ENCODE data around the gene NEFH. TPM values are rescaled to one million over a fixed set of nuclear protein-coding genes. Genes with fewer than 3 reads are reported as not detected.
A peak's percentile ranks its signal among the peaks of the same experiment; 100 is the strongest.

NEFH gene
- total and polyA plus RNA-seq, 5 experiments from 2014 or later: 0.27 to 0.67 (median 0.47) TPM

DNA sequence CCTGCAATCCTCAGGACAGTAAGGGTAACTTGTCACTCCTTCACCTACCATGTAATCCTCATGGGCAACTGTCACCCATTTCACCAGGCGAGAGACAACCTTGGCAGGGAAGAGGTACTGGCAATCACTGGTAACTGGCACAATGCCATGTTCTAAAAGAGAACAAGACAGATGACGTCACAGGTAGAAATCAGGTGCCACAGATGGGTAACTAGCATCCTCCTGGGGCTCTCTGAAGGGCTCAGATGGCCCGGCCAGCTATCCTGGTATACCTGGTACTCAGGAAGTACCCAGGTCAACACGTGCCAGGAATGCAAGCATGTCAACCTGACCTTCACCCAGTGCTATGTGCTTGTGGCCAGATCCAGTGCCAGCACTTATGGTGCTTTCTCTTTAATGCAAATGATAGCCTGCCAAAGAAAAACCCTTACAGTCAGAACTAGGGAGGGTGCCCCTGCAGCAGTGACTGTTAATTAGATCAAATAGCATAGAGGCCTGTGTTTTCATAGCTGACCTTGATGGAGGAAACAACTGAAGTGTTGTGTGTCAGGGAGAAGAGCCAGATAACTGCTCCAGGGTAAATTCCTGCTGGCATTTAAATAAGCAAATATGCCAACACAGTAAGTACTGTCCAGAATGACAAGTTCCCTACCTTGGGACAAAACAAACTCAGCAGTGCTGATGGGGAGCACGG lies 37.3 kb downstream of the NEFH start:
- ATAC-seq: no peak

DNA sequence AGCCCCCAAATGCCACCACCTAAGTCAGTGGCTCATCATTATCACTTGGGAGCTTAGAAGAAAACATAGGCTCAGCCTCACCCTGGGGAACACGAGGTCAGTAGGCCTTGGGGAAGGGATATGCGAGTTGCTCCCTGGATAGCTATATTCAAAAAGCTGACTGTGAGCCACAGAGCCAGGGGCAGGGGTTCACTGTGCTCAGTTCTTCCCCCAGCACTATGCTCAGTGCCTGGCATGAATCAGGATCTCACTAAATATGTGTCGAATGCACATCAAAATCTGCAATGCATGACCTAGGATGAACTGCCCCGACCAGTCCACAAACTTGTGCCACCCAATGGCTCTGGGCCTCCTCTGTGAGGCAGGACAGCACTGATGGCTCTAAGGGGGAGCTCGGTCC lies 38.4 kb downstream of the NEFH start:
- DNase-seq: no peak
- H3K27ac Mint-ChIP-seq: no peak overlapping the region
- no peak overlapping the region for H3K4me3 Mint-ChIP-seq
- H3K9me3 Mint-ChIP-seq: no peaks in the 10 kb centered on the region
- POLR2A ChIA-PET: no interaction called here
- H3K27me3 Mint-ChIP-seq: no peaks in the 10 kb centered on the region
- no peak for ATAC-seq
- peaks cover 3 to 90% (median 35%) of the 10 kb centered on the region in 3 donors for H3K36me3 Mint-ChIP-seq
- no peaks in the 10 kb centered on the region for H3K4me1 Mint-ChIP-seq

More for the DNA sequence above, 37.3 kb downstream of the NEFH start:
- Mint-ChIP-seq H3K4me1 (no peaks in the 10 kb centered on the region), H3K27ac (no peak overlapping the region), H3K9me3 (no peaks in the 10 kb centered on the region), H3K36me3 (peaks cover 3 to 91% (median 32%) of the 10 kb centered on the region in 3 donors), H3K4me3 (no peak overlapping the region), H3K27me3 (no peaks in the 10 kb centered on the region)
- no peak for DNase-seq
- POLR2A ChIA-PET: no interaction called here

DNA sequence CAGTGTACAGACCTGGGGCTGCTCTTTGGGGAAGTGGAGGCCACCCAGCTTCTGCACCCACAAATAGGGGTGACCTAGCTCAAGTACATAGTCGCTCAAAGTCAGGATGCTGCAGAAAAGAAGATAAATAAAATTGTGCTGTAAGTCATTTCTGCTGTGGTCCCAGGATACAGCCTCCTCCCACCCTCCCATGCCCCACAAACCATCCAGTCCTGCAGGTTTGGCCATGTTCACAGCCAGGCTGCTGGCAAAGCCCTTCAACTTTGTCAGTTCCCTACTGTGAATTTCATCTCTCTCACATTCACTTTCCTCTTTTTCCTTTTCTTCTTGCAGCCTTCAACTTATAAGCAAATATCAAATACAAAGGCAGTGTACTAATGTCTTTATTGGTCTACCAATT lies 40.0 kb downstream of the NEFH start:
- Mint-ChIP-seq H3K9me3 (no peaks in the 10 kb centered on the region), H3K36me3 (peaks cover 3 to 96% (median 38%) of the 10 kb centered on the region in 3 donors), H3K4me1 (no peaks in the 10 kb centered on the region), H3K27ac (peak overlapping the region in 1 of 10 donors; percentile 43), H3K27me3 (no peaks in the 10 kb centered on the region), H3K4me3 (no peak overlapping the region)
- no peak for ATAC-seq
- POLR2A ChIA-PET: no interaction called here
- DNase-seq: no peak

DNA sequence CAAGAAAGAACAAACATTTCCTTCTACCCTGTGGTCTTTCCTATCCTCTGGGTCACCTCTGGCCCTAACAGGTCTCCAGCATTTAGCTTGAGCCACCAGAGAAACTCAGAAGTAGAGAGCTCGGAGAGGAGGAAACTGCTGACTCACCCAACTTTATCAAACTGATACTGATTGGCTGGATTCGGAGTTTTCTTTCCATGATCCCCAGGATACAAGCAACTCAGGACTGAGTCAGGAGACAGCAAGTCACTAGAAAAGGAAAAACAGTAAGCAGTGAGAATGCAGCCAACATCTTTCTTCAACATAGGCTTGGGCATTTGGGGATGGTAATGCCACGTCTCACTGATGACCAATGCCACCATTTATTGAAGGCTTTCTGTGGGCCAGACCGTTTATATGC lies 40.8 kb downstream of the NEFH start:
- peaks cover 3 to 96% (median 31%) of the 10 kb centered on the region in 3 donors for H3K36me3 Mint-ChIP-seq
- no peaks in the 10 kb centered on the region for H3K27me3 Mint-ChIP-seq
- no peak overlapping the region for H3K4me3 Mint-ChIP-seq
- H3K4me1 Mint-ChIP-seq: no peaks in the 10 kb centered on the region
- no peak for ATAC-seq
- DNase-seq: no peak
- H3K9me3 Mint-ChIP-seq: no peaks in the 10 kb centered on the region
- POLR2A ChIA-PET: no interaction called here
- peak overlapping the region in 1 of 10 donors; percentile 12 for H3K27ac Mint-ChIP-seq

DNA sequence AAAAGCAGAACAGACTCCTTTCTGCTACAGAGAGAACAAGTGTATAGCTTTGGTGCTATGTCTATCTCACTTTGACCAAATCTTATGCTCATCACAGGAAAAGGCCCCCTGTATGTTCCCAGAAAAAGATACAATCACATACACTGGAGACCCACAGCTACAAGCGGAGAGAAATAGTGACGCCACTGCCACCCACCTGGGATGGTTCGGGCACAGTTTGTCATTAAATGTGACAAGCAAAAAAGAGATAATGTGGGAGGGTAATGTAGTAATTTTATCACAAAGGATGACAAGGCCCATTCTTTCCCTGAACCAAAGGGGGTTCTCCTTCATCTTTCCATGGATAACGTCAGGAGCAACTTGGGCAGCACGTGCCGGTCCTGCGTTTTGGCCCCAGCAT lies 41.5 kb downstream of the NEFH start:
- H3K9me3 Mint-ChIP-seq: no peaks in the 10 kb centered on the region
- POLR2A ChIA-PET: no interaction called here
- H3K4me3 Mint-ChIP-seq: no peak overlapping the region
- no peaks in the 10 kb centered on the region for H3K27me3 Mint-ChIP-seq
- ATAC-seq (no peak), DNase-seq (no peak)
- H3K36me3 Mint-ChIP-seq: peaks cover 3 to 96% (median 29%) of the 10 kb centered on the region in 3 donors
- H3K27ac Mint-ChIP-seq: no peak overlapping the region
- H3K4me1 Mint-ChIP-seq: no peaks in the 10 kb centered on the region

DNA sequence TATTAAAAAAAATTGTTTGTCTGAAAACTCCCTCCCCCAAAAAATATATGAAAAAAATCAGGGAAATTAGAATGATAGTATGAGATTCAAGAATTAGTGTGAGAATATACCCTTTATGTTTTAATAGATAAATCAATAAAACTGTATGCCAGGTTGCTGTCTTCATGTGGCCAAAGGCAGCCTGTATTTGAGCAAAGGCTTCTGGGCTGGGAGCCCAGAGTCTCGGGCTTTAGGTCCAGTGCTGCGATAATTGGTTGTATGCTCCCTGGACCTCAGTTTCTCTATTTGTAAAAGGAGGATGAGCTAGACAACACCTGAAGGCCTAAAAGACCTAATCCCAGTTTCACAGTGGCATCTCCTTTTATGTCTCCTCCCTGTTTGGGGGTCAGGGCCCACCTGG lies 43.7 kb downstream of the NEFH start:
- no peak for ATAC-seq
- POLR2A ChIA-PET: no interaction called here
- no peaks in the 10 kb centered on the region for H3K9me3 Mint-ChIP-seq

DNA sequence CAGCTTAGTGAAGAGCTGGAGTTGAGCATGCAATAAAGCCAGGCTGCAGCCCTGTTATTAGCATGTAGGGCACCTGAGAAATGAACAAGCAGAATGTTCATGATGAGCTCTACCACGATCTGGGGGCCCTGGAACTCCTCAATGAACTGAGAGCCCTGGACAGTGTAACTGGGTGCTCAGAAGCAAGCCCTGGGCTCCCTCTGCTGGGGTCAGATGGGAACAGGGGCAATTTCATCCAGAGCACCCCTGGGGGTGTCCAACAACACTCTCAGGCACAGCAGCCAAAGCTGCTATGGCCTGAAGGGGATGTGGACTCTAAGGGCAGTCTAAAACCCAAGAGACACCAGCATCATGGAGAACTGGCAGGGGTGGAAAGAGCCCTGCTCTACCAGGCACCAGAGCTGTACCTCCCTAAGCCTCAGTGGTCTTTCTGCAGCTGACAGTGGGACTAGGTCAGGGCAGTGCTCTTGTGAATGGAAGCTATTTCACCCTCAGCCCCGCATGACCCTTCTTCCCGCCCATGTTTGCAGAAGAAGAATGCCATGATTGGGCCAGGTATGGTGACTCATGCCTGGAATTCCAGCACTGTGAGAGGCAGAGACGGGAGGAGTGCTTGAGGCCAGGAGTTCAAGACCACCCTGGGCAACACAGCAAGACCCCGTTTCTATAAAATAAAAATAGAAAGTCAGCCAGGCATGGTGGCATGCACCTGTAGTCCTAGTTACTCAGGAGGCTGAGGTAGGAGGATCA lies 44.6 kb downstream of the NEFH start:
- no peaks in the 10 kb centered on the region for H3K27me3 Mint-ChIP-seq
- peak; percentile 33 to 48 for ATAC-seq
- POLR2A ChIA-PET: interaction anchor here (0.7 kb wide), 1 partner anchor 29 kb away, joined by 4 read pairs; the partner anchor contains the start of gene THOC5
- peaks cover 7 to 92% (median 32%) of the 10 kb centered on the region in 3 donors for H3K36me3 Mint-ChIP-seq
- no peaks in the 10 kb centered on the region for H3K4me1 Mint-ChIP-seq
- no peak overlapping the region for H3K27ac Mint-ChIP-seq
- H3K9me3 Mint-ChIP-seq: no peaks in the 10 kb centered on the region
- no peak overlapping the region for H3K4me3 Mint-ChIP-seq
- peak in 4 of 10 donors; percentile 4 to 13 (median 10) for DNase-seq

More for the DNA sequence above, 43.7 kb downstream of the NEFH start:
- Mint-ChIP-seq H3K4me3 (no peak overlapping the region), H3K27ac (no peak overlapping the region), H3K27me3 (no peaks in the 10 kb centered on the region), H3K36me3 (peaks cover 7 to 95% (median 36%) of the 10 kb centered on the region in 3 donors), H3K4me1 (no peaks in the 10 kb centered on the region)
- no peak for DNase-seq

DNA sequence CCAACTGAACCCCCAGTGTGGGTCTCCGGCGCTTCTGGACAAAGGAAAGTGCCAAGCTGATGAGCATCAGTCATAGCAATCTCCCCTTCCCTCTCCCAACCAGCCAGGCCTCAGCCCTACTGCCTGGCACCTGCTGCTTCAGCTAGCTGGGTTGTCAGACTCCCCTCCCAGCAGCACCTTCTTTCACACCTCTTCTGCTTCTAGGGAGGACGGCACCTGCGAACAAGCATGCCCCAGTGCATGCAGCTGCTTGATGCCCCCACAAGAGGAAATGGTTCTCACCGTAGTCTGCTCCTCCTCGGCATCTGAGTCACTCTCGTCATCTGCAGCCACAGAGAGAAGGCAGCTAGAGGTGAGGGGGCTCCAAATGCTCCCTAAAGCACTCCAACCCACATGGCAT lies 48.1 kb downstream of the NEFH start:
- no peaks in the 10 kb centered on the region for H3K9me3 Mint-ChIP-seq
- POLR2A ChIA-PET: no interaction called here
- no peaks in the 10 kb centered on the region for H3K27me3 Mint-ChIP-seq
- no peak overlapping the region for H3K27ac Mint-ChIP-seq
- DNase-seq (no peak), ATAC-seq (no peak)
- peaks cover 7 to 87% (median 31%) of the 10 kb centered on the region in 3 donors for H3K36me3 Mint-ChIP-seq
- no peak overlapping the region for H3K4me3 Mint-ChIP-seq
- H3K4me1 Mint-ChIP-seq: no peaks in the 10 kb centered on the region

DNA sequence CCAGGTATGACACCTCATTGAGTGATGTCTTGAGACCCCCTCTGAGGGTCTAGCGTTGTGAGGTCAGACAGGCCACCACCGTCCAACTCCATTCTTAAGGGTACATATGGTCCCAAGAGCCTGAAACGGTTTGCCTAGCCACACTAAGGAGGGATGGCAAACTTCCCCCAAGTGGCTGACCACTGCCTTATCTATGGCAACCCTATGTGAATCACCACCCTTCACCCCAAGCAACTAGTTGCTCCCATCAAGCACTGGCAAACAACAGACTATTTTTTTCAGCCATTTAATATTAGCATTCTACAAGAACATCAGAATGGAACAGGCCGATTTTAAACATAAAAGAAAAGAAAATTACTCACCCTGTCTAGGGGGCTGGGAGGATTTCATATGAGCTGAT lies 50.7 kb downstream of the NEFH start:
- Mint-ChIP-seq H3K4me3 (no peak overlapping the region), H3K4me1 (no peaks in the 10 kb centered on the region), H3K27ac (peak overlapping the region in 2 of 10 donors; percentile 19 to 81), H3K9me3 (no peaks in the 10 kb centered on the region), H3K27me3 (no peaks in the 10 kb centered on the region), H3K36me3 (peaks cover 12 to 88% (median 47%) of the 10 kb centered on the region in 3 donors)
- ATAC-seq (no peak), DNase-seq (no peak)
- POLR2A ChIA-PET: no interaction called here

DNA sequence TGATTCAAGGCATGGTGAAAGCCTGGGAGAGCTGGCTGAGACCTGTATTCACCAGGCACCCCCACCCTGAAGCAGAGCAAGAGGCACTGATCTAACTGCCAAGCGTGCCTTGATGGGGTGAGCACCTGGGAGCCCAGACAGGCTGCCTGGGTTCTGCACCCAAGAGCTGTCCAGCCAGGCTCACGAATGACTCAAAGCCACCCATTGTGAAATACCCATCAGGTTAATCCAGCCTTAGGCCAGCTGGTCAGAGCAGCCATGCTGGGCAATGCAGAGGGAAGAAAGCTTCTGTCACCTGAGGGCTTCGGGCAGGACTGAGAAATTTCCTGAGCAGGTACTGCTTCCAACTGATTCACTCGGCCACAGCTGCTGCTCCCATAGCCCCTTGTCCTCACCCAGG lies 51.4 kb downstream of the NEFH start:
- Mint-ChIP-seq H3K4me1 (peaks cover 0 to 3% (median 0%) of the 10 kb centered on the region in 4 donors), H3K36me3 (peaks cover 12 to 88% (median 51%) of the 10 kb centered on the region in 3 donors), H3K4me3 (no peak overlapping the region), H3K9me3 (no peaks in the 10 kb centered on the region), H3K27ac (peak overlapping the region in 1 of 10 donors; percentile 41), H3K27me3 (no peaks in the 10 kb centered on the region)
- POLR2A ChIA-PET: no interaction called here
- DNase-seq (no peak), ATAC-seq (no peak)

DNA sequence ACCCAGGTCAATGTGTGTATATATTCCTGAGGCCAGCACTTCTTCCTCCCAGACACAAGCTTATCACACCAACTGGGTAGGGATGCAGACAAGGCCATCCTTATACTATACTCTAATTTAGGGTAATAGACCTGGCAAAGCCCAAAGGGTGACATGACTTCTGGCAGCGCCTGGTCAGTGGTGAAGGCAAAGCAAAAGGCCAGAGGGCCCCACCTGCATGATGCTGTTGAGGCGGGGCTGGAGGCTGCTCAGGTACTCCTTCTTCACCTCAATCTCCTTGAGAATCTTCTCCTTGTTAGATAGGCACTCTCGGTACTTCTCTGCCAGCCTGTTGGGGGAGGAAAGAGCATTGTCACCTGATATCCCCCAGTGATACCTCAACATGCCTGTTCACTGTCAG lies 56.4 kb downstream of the NEFH start:
- ATAC-seq (no peak), DNase-seq (no peak)
- peaks cover 0 to 3% (median 0%) of the 10 kb centered on the region in 4 donors for H3K4me1 Mint-ChIP-seq
- H3K27ac Mint-ChIP-seq: no peak overlapping the region
- H3K36me3 Mint-ChIP-seq: peaks cover 5 to 95% (median 47%) of the 10 kb centered on the region in 3 donors
- POLR2A ChIA-PET: interaction anchor here (2.0 kb wide), 1 partner anchor 17 kb away, joined by 5 read pairs; the partner anchor contains the start of gene THOC5
- no peaks in the 10 kb centered on the region for H3K9me3 Mint-ChIP-seq
- H3K27me3 Mint-ChIP-seq: no peaks in the 10 kb centered on the region
- H3K4me3 Mint-ChIP-seq: no peak overlapping the region

DNA sequence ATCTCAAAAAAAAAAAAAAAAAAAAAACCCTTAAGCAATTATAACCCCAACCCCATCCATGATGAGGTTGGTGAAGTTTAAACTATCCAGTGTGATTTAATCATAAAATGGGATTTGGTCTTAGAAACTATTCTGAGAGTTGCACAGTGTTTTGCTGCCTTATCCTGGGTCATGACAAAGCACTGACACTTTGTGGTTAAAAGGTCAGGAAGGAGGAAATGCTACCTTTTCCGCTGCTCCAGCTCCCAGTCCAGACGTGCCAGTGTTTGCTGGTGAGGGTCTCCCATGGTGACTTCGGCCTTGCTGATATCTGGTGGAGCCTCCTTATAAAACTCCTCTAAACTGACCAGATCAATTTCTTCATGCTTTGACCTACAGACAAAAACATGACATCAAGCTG lies 59.1 kb downstream of the NEFH start:
- H3K9me3 Mint-ChIP-seq: no peaks in the 10 kb centered on the region
- no peak overlapping the region for H3K4me3 Mint-ChIP-seq
- POLR2A ChIA-PET: interaction anchor here (0.7 kb wide), 1 partner anchor 14 kb away, joined by 3 read pairs; the partner anchor contains the start of gene THOC5
- no peak for DNase-seq
- ATAC-seq: no peak
- H3K36me3 Mint-ChIP-seq: peaks cover 2 to 96% (median 38%) of the 10 kb centered on the region in 3 donors
- H3K27me3 Mint-ChIP-seq: no peaks in the 10 kb centered on the region
- H3K4me1 Mint-ChIP-seq: peaks cover under 1 to 7% (median 2%) of the 10 kb centered on the region in 4 donors
- H3K27ac Mint-ChIP-seq: no peak overlapping the region
